Ishikawa (cell line): ENCODE measurements around the gene PFDN2.

Experiments used
- MAX ChIP-seq: IDR thresholded peaks from 2 replicates; pipeline ENCODE4 v1.6.1; 2012
- TCF12 ChIP-seq: IDR thresholded peaks from 2 replicates; pipeline ENCODE4 v1.6.1; 2012; ENCODE audit warnings: low read depth
- TEAD4 ChIP-seq: IDR thresholded peaks from 2 replicates; pipeline ENCODE4 v1.6.1; 2012

DNA sequence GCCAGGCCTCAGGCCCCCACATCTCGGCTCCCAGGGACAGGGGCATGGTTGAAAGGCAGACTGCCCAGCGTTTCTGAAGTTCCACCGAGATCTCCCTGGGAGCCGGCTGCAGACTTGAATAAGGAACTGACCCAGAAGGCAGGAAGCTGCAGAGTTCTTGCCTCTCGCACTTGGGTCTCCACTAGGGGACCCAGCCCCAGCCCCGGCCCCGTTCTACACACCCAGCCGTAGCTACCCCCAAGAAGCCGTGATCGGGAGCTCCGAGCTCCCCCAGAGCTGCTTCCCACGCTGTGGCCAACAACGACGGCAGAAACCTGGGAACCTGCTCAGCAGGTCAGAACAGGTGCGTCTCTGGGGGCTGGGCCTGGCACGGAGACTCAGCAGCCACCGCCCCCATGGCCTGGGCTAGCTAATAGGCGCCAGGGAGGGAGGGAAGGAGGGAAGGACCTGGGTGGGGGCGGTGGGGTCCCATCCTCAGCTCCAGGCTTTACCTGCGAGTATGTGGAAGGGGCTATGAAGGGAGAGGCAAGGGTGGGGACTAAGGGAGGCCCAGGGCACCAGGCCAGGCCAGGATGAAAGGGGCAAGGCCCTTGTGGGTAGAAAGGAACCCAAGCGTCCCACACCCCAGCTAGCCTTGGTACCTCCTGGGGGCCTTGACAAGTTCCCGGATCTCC is 28.4 kb downstream of the PFDN2 start, which contains the start of gene NECTIN4:
- peak; percentile 94 for TF ChIP-seq MAX
- 0 out of 2 replicates have a peak, but pooled peaks have one; percentile 40 for TF ChIP-seq TEAD4
- TF ChIP-seq TCF12: peak; percentile 82
